ENCODE data around the gene NPS. TPM values are rescaled to one million over a fixed set of nuclear protein-coding genes. Genes with fewer than 3 reads are reported as not detected.

Gene NPS
- total RNA-seq (0.38 TPM), polyA plus RNA-seq (not detected)
- long read RNA-seq, donor 1, result 0 reads
- long read RNA-seq, donor 2, result 0 reads
- long read RNA-seq, donor 3, result 0 reads
- long read RNA-seq, donor 4, result 0 reads
- long read RNA-seq, donor 5, result 0 reads
- long read RNA-seq, donor 6, result 0 reads
- long read RNA-seq, donor 7, result 0 reads
- long read RNA-seq, donor 8, result 0 reads
- long read RNA-seq, donor 9, result 0 reads
- long read RNA-seq, donor 10, result 0 reads

GRCh38 chr10:127549009-127549408, at the start of gene NPS:
NPS (plus strand) TSS chr10:127549309; CDS start chr10:127549369, 60 bp downstream.
- 82% methylated on average over 4 of the region's 4 CpGs for WGBS
- no peak within 1 kb of the TSS for H3K27ac ChIP-seq (ENCODE audit: low read depth in 1 of 2, low read length in 1 of 2)
- no peaks in the 10 kb centered on the region for H3K4me1 ChIP-seq (ENCODE audit: control insufficient read depth in 2 of 2, insufficient read depth in 2 of 2, low read length in 2 of 2)
- no peak for DNase-seq (ENCODE audit: low read depth in 6 of 9, low spot score in 9 of 9)
- H3K27me3 ChIP-seq (ENCODE audit: control insufficient read depth in 2 of 2, insufficient read depth in 1 of 2, low read length in 1 of 2), result no peaks in the 10 kb centered on the region
- no peaks in the 10 kb centered on the region for H3K9me3 ChIP-seq (ENCODE audit: control insufficient read depth in 2 of 2, insufficient read depth in 1 of 2, low read length in 1 of 2)
- H3K4me3 ChIP-seq (ENCODE audit: low read length in 2 of 2), result no peak within 1 kb of the TSS
- H3K36me3 ChIP-seq (ENCODE audit: control insufficient read depth in 2 of 2, insufficient read depth in 2 of 2, low read length in 1 of 2), result no peaks in the 10 kb centered on the region

GRCh38 chr10:127500127-127500526, 49.0 kb upstream of the NPS start:
- Histone ChIP-seq H3K4me3 (ENCODE audit: low read length in 2 of 2) (no peak overlapping the region), H3K27me3 (ENCODE audit: control insufficient read depth in 2 of 2, insufficient read depth in 1 of 2, low read length in 1 of 2) (no peaks in the 10 kb centered on the region), H3K4me1 (ENCODE audit: control insufficient read depth in 2 of 2, insufficient read depth in 2 of 2, low read length in 2 of 2) (no peaks in the 10 kb centered on the region), H3K9me3 (ENCODE audit: control insufficient read depth in 2 of 2, insufficient read depth in 1 of 2, low read length in 1 of 2) (no peaks in the 10 kb centered on the region), H3K27ac (ENCODE audit: low read depth in 1 of 2, low read length in 1 of 2) (no peak overlapping the region), H3K36me3 (ENCODE audit: control insufficient read depth in 2 of 2, insufficient read depth in 2 of 2, low read length in 1 of 2) (no peaks in the 10 kb centered on the region)
- 82% methylated on average over 8 of the region's 8 CpGs for WGBS
- DNase-seq (ENCODE audit: low read depth in 6 of 9, low spot score in 9 of 9), result no peak

GRCh38 chr10:127506094-127506493, 43.0 kb upstream of the NPS start:
- Histone ChIP-seq H3K4me1 (ENCODE audit: control insufficient read depth in 2 of 2, insufficient read depth in 2 of 2, low read length in 2 of 2) (no peaks in the 10 kb centered on the region), H3K9me3 (ENCODE audit: control insufficient read depth in 2 of 2, insufficient read depth in 1 of 2, low read length in 1 of 2) (no peaks in the 10 kb centered on the region), H3K36me3 (ENCODE audit: control insufficient read depth in 2 of 2, insufficient read depth in 2 of 2, low read length in 1 of 2) (no peaks in the 10 kb centered on the region), H3K4me3 (ENCODE audit: low read length in 2 of 2) (no peak overlapping the region), H3K27ac (ENCODE audit: low read depth in 1 of 2, low read length in 1 of 2) (no peak overlapping the region), H3K27me3 (ENCODE audit: control insufficient read depth in 2 of 2, insufficient read depth in 1 of 2, low read length in 1 of 2) (no peaks in the 10 kb centered on the region)
- 63% methylated on average over 9 of the region's 9 CpGs for WGBS
- no peak for DNase-seq (ENCODE audit: low read depth in 6 of 9, low spot score in 9 of 9)

- Histone ChIP-seq H3K9me3 (ENCODE audit: control insufficient read depth in 2 of 2, insufficient read depth in 1 of 2, low read length in 1 of 2) (no peaks in the 10 kb centered on the region), H3K4me1 (ENCODE audit: control insufficient read depth in 2 of 2, insufficient read depth in 2 of 2, low read length in 2 of 2) (no peaks in the 10 kb centered on the region), H3K36me3 (ENCODE audit: control insufficient read depth in 2 of 2, insufficient read depth in 2 of 2, low read length in 1 of 2) (no peaks in the 10 kb centered on the region), H3K27me3 (ENCODE audit: control insufficient read depth in 2 of 2, insufficient read depth in 1 of 2, low read length in 1 of 2) (no peaks in the 10 kb centered on the region), H3K4me3 (ENCODE audit: low read length in 2 of 2) (no peak overlapping the region), H3K27ac (ENCODE audit: low read depth in 1 of 2, low read length in 1 of 2) (no peak overlapping the region)
- no peak for DNase-seq (ENCODE audit: low read depth in 6 of 9, low spot score in 9 of 9)
- 85% methylated on average over 3 of the region's 3 CpGs for WGBS
Observed at GRCh38 chr10:127522298-127522697, 26.8 kb upstream of the NPS start.

- Histone ChIP-seq H3K27me3 (ENCODE audit: control insufficient read depth in 2 of 2, insufficient read depth in 1 of 2, low read length in 1 of 2) (no peaks in the 10 kb centered on the region), H3K27ac (ENCODE audit: low read depth in 1 of 2, low read length in 1 of 2) (no peak overlapping the region), H3K36me3 (ENCODE audit: control insufficient read depth in 2 of 2, insufficient read depth in 2 of 2, low read length in 1 of 2) (no peaks in the 10 kb centered on the region), H3K4me3 (ENCODE audit: low read length in 2 of 2) (no peak overlapping the region), H3K9me3 (ENCODE audit: control insufficient read depth in 2 of 2, insufficient read depth in 1 of 2, low read length in 1 of 2) (no peaks in the 10 kb centered on the region), H3K4me1 (ENCODE audit: control insufficient read depth in 2 of 2, insufficient read depth in 2 of 2, low read length in 2 of 2) (no peaks in the 10 kb centered on the region)
- DNase-seq (ENCODE audit: low read depth in 6 of 9, low spot score in 9 of 9), result no peak
- 82% methylated on average over 6 of the region's 6 CpGs for WGBS
Observed at GRCh38 chr10:127523476-127523875, 25.6 kb upstream of the NPS start.

GRCh38 chr10:127524229-127524628, 24.9 kb upstream of the NPS start:
- Histone ChIP-seq H3K27ac (ENCODE audit: low read depth in 1 of 2, low read length in 1 of 2) (no peak overlapping the region), H3K9me3 (ENCODE audit: control insufficient read depth in 2 of 2, insufficient read depth in 1 of 2, low read length in 1 of 2) (no peaks in the 10 kb centered on the region), H3K4me1 (ENCODE audit: control insufficient read depth in 2 of 2, insufficient read depth in 2 of 2, low read length in 2 of 2) (no peaks in the 10 kb centered on the region), H3K4me3 (ENCODE audit: low read length in 2 of 2) (no peak overlapping the region), H3K27me3 (ENCODE audit: control insufficient read depth in 2 of 2, insufficient read depth in 1 of 2, low read length in 1 of 2) (no peaks in the 10 kb centered on the region), H3K36me3 (ENCODE audit: control insufficient read depth in 2 of 2, insufficient read depth in 2 of 2, low read length in 1 of 2) (no peaks in the 10 kb centered on the region)
- 43% methylated on average over 1 of the region's 1 CpG for WGBS
- no peak for DNase-seq (ENCODE audit: low read depth in 6 of 9, low spot score in 9 of 9)

- 87% methylated on average over 7 of the region's 7 CpGs for WGBS
Observed at GRCh38 chr10:127524908-127525665, 24.0 kb upstream of the NPS start.

GRCh38 chr10:127525686-127526085, 23.4 kb upstream of the NPS start:
- no peaks in the 10 kb centered on the region for H3K27me3 ChIP-seq (ENCODE audit: control insufficient read depth in 2 of 2, insufficient read depth in 1 of 2, low read length in 1 of 2)
- no peaks in the 10 kb centered on the region for H3K4me1 ChIP-seq (ENCODE audit: control insufficient read depth in 2 of 2, insufficient read depth in 2 of 2, low read length in 2 of 2)
- H3K27ac ChIP-seq (ENCODE audit: low read depth in 1 of 2, low read length in 1 of 2), result no peak overlapping the region
- whole genome bisulfite sequencing, result 89% methylated on average over 3 of the region's 3 CpGs
- H3K36me3 ChIP-seq (ENCODE audit: control insufficient read depth in 2 of 2, insufficient read depth in 2 of 2, low read length in 1 of 2), result no peaks in the 10 kb centered on the region
- H3K4me3 ChIP-seq (ENCODE audit: low read length in 2 of 2), result no peak overlapping the region
- DNase-seq (ENCODE audit: low read depth in 6 of 9, low spot score in 9 of 9), result no peak
- no peaks in the 10 kb centered on the region for H3K9me3 ChIP-seq (ENCODE audit: control insufficient read depth in 2 of 2, insufficient read depth in 1 of 2, low read length in 1 of 2)

More at GRCh38 chr10:127524908-127525665, 24.0 kb upstream of the NPS start:
- H3K4me1 ChIP-seq (ENCODE audit: control insufficient read depth in 2 of 2, insufficient read depth in 2 of 2, low read length in 2 of 2), result no peaks in the 10 kb centered on the region
- DNase-seq (ENCODE audit: low read depth in 6 of 9, low spot score in 9 of 9), result no peak
- H3K4me3 ChIP-seq (ENCODE audit: low read length in 2 of 2), result no peak overlapping the region
- no peaks in the 10 kb centered on the region for H3K27me3 ChIP-seq (ENCODE audit: control insufficient read depth in 2 of 2, insufficient read depth in 1 of 2, low read length in 1 of 2)
- no peaks in the 10 kb centered on the region for H3K36me3 ChIP-seq (ENCODE audit: control insufficient read depth in 2 of 2, insufficient read depth in 2 of 2, low read length in 1 of 2)
- H3K27ac ChIP-seq (ENCODE audit: low read depth in 1 of 2, low read length in 1 of 2), result no peak overlapping the region
- no peaks in the 10 kb centered on the region for H3K9me3 ChIP-seq (ENCODE audit: control insufficient read depth in 2 of 2, insufficient read depth in 1 of 2, low read length in 1 of 2)

GRCh38 chr10:127526161-127526560, 22.9 kb upstream of the NPS start:
- Histone ChIP-seq H3K4me1 (ENCODE audit: control insufficient read depth in 2 of 2, insufficient read depth in 2 of 2, low read length in 2 of 2) (no peaks in the 10 kb centered on the region), H3K9me3 (ENCODE audit: control insufficient read depth in 2 of 2, insufficient read depth in 1 of 2, low read length in 1 of 2) (no peaks in the 10 kb centered on the region), H3K36me3 (ENCODE audit: control insufficient read depth in 2 of 2, insufficient read depth in 2 of 2, low read length in 1 of 2) (no peaks in the 10 kb centered on the region), H3K27ac (ENCODE audit: low read depth in 1 of 2, low read length in 1 of 2) (no peak overlapping the region), H3K4me3 (ENCODE audit: low read length in 2 of 2) (no peak overlapping the region), H3K27me3 (ENCODE audit: control insufficient read depth in 2 of 2, insufficient read depth in 1 of 2, low read length in 1 of 2) (no peaks in the 10 kb centered on the region)
- 91% methylated on average over 4 of the region's 4 CpGs for WGBS
- DNase-seq (ENCODE audit: low read depth in 6 of 9, low spot score in 9 of 9), result no peak
